Activated T-helper 2 cell treated with anti-CD3 and anti-CD28 coated beads, Interferon-gamma antibody, Interleukin-2, Interleukin-4, amounts not matched to agents 10 μg/mL and 5 μg/mL and 100 μg/mL, durations not matched to agents 14 hours and 24 hours and 36 hours (primary cell): ENCODE measurements around the gene KRT33A. TPM values are rescaled to one million over a fixed set of nuclear protein-coding genes. Genes with fewer than 3 reads are reported as not detected.

ENCODE experiments used
- DNase-seq: peaks from one replicate; pipeline ENCODE4 v3.0.0; 2021; ENCODE audit warnings: low spot score
- H3K27ac Mint-ChIP-seq: one replicate; pipeline ENCODE4 v1.8.0; 2021; ENCODE audit warnings: mixed read lengths
- H3K27me3 Mint-ChIP-seq: one replicate; pipeline ENCODE4 v1.8.0; 2021; ENCODE audit warnings: low read depth, mixed read lengths
- H3K36me3 Mint-ChIP-seq: one replicate; pipeline ENCODE4 v1.8.0; 2021; ENCODE audit warnings: low read depth, mixed read lengths
- H3K4me1 Mint-ChIP-seq: one replicate; pipeline ENCODE4 v1.8.0; 2021; ENCODE audit warnings: low read depth, mixed read lengths
- H3K4me3 Mint-ChIP-seq: one replicate; pipeline ENCODE4 v1.8.0; 2021; ENCODE audit warnings: low read depth, mild to moderate bottlenecking, moderate library complexity, mixed read lengths
- H3K9me3 Mint-ChIP-seq: one replicate; pipeline ENCODE4 v1.8.0; 2021; ENCODE audit warnings: mixed read lengths
- intact Hi-C: fragments of 100-400 bp; cut with micrococcal nuclease; formaldehyde crosslinking; loops from one replicate; pipeline ENCODE4 v1.15.1; 2023
- total RNA-seq: library from RNA; stranded (reverse); gene quantifications from 2 replicates; pipeline ENCODE4 v1.2.3, GENCODE V29; 2022

The KRT33A gene
- total RNA-seq, 1 donor from 2014 or later, result not detected

DNA sequence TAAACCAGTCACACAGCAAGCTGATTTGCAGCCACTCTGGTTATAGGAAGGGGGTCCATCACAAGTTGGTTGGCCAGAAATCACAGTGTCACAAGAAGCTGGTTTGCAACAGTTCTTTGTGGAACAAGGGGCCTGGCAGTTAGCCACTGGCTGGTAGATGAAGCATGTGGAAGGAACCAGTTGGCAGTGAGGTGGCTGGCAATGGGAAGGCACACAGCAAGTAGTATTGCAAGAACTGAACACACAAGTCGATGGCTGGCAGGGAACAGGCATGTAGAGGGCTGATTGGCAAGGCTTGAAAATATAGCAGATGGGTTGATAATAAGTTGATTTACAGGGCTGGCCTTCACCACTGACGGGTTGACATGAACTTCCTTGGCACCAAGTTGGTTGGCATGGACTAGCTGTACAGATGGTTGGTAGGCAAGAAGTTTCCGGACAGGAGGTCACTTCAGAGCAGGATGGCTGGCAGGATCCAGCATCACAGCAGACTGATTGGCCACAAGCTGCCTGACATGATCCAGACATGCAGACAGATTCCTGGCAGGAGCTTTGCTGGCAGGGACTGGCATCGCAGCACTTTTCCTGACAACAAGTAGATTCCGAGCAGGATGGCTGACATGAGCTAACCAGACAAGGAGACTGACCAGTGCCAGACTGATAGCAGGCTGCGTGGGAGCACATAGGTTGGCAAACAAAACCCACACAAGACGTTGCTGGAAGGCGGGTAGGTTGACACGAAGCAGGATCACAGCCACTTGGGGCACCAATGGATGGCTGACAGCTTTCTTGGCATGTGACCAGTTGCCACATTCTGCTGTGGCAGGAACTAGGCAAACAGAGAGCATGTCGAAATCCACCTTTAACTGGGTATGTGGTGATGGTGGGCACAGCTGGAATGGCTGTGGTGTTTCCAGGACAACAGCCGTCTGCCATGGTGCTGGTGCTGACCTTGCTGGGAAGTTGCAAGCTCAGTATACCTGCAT is 48.4 kb downstream of the KRT33A start, which contains the start of gene KRTAP29-1:
Gene KRTAP29-1 (minus strand): TSS at position 936 of the 986 bp plus-strand sequence. CDS start 0 bp downstream, at position 936.
- Mint-ChIP-seq H3K36me3 (no peaks in the 10 kb centered on the region), H3K4me3 (no peak within 1 kb of the TSS), H3K27ac (no peak within 1 kb of the TSS), H3K9me3 (no peaks in the 10 kb centered on the region), H3K4me1 (no peaks in the 10 kb centered on the region), H3K27me3 (peaks cover 2% of the 10 kb centered on the region)
- no peak for DNase-seq
- intact Hi-C loops, result no loop called here

DNA sequence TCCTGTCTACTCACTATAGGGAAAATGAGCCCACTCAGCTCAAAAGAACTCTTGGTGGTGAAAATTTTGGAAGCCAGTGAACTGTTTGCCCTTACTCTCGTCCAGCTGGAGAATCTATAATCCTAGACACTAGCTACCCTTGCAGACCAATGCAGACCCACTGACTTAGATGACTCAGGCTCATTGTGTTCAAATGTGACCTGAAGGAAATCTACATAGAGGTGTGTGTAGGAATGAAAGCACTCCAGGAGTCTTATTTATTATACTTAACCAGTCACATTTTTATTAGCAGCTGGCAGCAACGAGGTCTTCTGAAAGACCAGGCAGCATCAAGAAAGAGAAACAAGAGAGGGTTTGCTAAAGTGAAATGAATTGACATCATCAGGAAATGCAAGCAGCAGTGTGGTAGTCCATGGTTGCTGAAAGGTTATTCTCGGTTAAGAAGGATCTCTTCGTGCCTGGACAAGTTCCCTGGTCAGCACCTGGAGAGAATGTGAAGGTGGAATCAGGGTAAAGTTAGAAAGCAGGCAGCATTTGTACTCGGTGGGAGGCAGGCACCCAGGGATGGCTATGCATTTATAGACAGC is 49.3 kb downstream of the KRT33A start:
- H3K27me3 Mint-ChIP-seq, result peaks cover 2% of the 10 kb centered on the region
- no peaks in the 10 kb centered on the region for H3K4me1 Mint-ChIP-seq
- no peaks in the 10 kb centered on the region for H3K36me3 Mint-ChIP-seq
- H3K4me3 Mint-ChIP-seq, result no peak overlapping the region
- no peaks in the 10 kb centered on the region for H3K9me3 Mint-ChIP-seq
- intact Hi-C loops, result no loop called here
- no peak for DNase-seq
- no peak overlapping the region for H3K27ac Mint-ChIP-seq

DNA sequence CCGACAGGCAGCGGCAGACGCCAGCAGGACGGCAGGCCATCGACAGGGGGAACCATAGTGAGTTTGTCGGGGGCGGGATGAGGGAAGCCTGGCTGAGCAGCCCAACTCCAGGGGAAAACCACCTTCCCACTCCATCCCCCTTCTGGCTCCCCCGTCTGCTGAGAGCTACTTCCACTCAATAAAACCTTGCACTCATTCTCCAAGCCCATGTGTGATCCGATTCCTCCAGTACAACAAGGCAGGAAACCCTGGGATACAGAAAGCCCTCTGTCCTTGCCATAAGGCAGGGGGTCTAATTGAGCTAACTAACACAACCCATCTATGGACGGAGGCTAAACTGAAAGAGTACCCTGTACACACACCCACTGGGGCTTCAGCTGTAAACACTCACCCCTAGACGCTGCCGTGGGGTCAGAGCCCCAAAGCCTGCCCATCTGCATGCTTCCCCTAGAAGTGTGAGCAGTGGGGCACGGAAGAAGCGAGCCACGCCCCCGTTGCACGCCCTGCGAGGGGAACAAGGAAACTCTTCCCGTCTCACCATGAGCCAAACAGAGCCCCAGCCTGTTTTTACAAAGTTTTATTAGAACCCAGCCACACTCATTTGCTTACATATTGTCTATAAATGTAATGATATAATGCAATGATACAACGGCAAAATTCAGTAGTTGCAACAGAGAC is 52.0 kb downstream of the KRT33A start:
- intact Hi-C loops, result no loop called here
- peaks cover 3% of the 10 kb centered on the region for H3K27me3 Mint-ChIP-seq
- H3K9me3 Mint-ChIP-seq, result no peaks in the 10 kb centered on the region
- no peaks in the 10 kb centered on the region for H3K36me3 Mint-ChIP-seq
- DNase-seq, result no peak
- no peaks in the 10 kb centered on the region for H3K4me1 Mint-ChIP-seq
- H3K27ac Mint-ChIP-seq, result no peak overlapping the region
- H3K4me3 Mint-ChIP-seq, result no peak overlapping the region

DNA sequence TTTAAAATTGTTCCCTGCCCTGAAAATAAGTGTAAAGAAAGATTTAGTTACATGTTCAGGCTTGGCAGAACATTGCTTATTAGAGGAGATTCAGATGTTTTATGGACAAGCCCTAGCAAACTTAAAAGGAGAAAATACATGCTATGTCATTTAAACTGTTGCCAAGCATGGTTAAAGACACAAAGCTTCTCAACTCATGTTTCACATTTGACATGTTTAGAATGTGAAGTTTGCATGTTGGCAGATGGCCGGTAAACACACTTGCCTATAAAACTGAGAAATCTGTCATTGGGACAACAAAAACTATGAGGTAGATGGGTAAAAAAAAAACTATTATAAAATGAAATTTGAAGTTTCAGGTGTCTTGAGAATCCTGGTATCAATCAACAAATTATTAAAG is 53.8 kb downstream of the KRT33A start:
- Mint-ChIP-seq H3K4me3 (no peak overlapping the region), H3K36me3 (no peaks in the 10 kb centered on the region), H3K4me1 (no peaks in the 10 kb centered on the region), H3K27ac (no peak overlapping the region), H3K9me3 (no peaks in the 10 kb centered on the region), H3K27me3 (peaks cover 6% of the 10 kb centered on the region)
- intact Hi-C loops, result no loop called here
- no peak for DNase-seq

Other genes with a start within 250 kb of the KRT33A start
- gene KRTAP4-16, start 248.6 kb downstream of the KRT33A start, total RNA-seq, result not detected in 2 replicates
- not detected in 2 replicates for gene KRTAP4-9, start 245.4 kb downstream of the KRT33A start, total RNA-seq
- gene KRTAP4-11, start 232.5 kb downstream of the KRT33A start, total RNA-seq, result not detected in 2 replicates
- not detected in 2 replicates for gene KRTAP4-12, start 226.6 kb downstream of the KRT33A start, total RNA-seq
- not detected in 2 replicates for gene KRTAP4-6, start 210.3 kb downstream of the KRT33A start, total RNA-seq
- not detected in 2 replicates for gene KRTAP4-5, start 201.0 kb downstream of the KRT33A start, total RNA-seq
- not detected in 2 replicates for gene KRTAP4-4, start 190.1 kb downstream of the KRT33A start, total RNA-seq
- gene KRTAP4-3, start 182.6 kb downstream of the KRT33A start, total RNA-seq, result not detected in 2 replicates
- not detected in 2 replicates for gene KRTAP4-2, start 172.6 kb downstream of the KRT33A start, total RNA-seq
- gene KRTAP4-1, start 165.9 kb downstream of the KRT33A start, total RNA-seq, result not detected in 2 replicates
- not detected in 2 replicates for gene KRTAP9-1, start 160.9 kb downstream of the KRT33A start, total RNA-seq
- not detected in 2 replicates for gene KRTAP9-2, start 124.2 kb downstream of the KRT33A start, total RNA-seq
- not detected in 2 replicates for gene KRTAP9-3, start 118.4 kb downstream of the KRT33A start, total RNA-seq
- gene KRTAP9-8, start 112.8 kb downstream of the KRT33A start, total RNA-seq, result not detected in 2 replicates
- gene KRTAP9-4, start 101.1 kb downstream of the KRT33A start, total RNA-seq, result not detected in 2 replicates
- not detected in 2 replicates for gene KRTAP9-9, start 95.4 kb downstream of the KRT33A start, total RNA-seq
- not detected in 2 replicates for gene KRTAP9-6, start 85.5 kb downstream of the KRT33A start, total RNA-seq
- not detected in 2 replicates for gene KRTAP9-7, start 75.1 kb downstream of the KRT33A start, total RNA-seq
- not detected in 2 replicates for gene KRTAP29-1, start 48.0 kb downstream of the KRT33A start, total RNA-seq
- gene KRTAP16-1, start 41.5 kb downstream of the KRT33A start, total RNA-seq, result not detected in 2 replicates
- not detected in 2 replicates for gene KRTAP17-1, start 35.1 kb downstream of the KRT33A start, total RNA-seq
- gene KRT33B, start 19.0 kb upstream of the KRT33A start, total RNA-seq, result not detected in 2 replicates
- gene KRT34, start 31.5 kb upstream of the KRT33A start, total RNA-seq, result not detected in 2 replicates
- gene KRT31, start 46.8 kb upstream of the KRT33A start, total RNA-seq, result not detected in 2 replicates
- gene KRT37, start 73.8 kb upstream of the KRT33A start, total RNA-seq, result not detected in 2 replicates
- gene KRT38, start 90.2 kb upstream of the KRT33A start, total RNA-seq, result not detected in 2 replicates
- not detected in 2 replicates for gene KRT32, start 116.6 kb upstream of the KRT33A start, total RNA-seq
- not detected in 2 replicates for gene KRT35, start 130.3 kb upstream of the KRT33A start, total RNA-seq
- gene KRT36, start 139.1 kb upstream of the KRT33A start, total RNA-seq, result not detected in 2 replicates
- gene KRT13, start 154.8 kb upstream of the KRT33A start, total RNA-seq, result not detected in 2 replicates
- not detected in 2 replicates for gene KRT15, start 168.1 kb upstream of the KRT33A start, total RNA-seq
- gene KRT19, start 177.5 kb upstream of the KRT33A start, total RNA-seq, result not detected in 2 replicates
- not detected in 2 replicates for gene KRT9, start 221.2 kb upstream of the KRT33A start, total RNA-seq
- not detected in 2 replicates for gene KRT14, start 236.1 kb upstream of the KRT33A start, total RNA-seq